ENCODE data around the gene PTGIR. TPM values are rescaled to one million over a fixed set of nuclear protein-coding genes. Genes with fewer than 3 reads are reported as not detected.

PTGIR gene
- total RNA-seq, 4 donors from 2014 or later, result 0.51 to 3.6 (median 2.1) TPM

GRCh38 chr19:46644720-46645119 lies 19.8 kb upstream of the PTGIR start:
- TF ChIP-seq POLR2A (IDR thresholded peaks at IDR 0.05), result no peak
- TF ChIP-seq CTCF (IDR thresholded peaks at IDR 0.05), result no peak
- H3K4me3 ChIP-seq (ENCODE audit: low read depth, poor library complexity, severe bottlenecking), result no peak overlapping the region
- 53 to 54% methylated on average over 3 of the region's 3 CpGs for WGBS, 2 donors
- intact Hi-C loops (cut with DNase I; ENCODE audit: low total_unique reads), result no loop called here
- DNase-seq (ENCODE audit: low spot score in 2 of 2), result no peak

GRCh38 chr19:46640656-46641055 lies 15.8 kb upstream of the PTGIR start:
- H3K4me3 ChIP-seq (ENCODE audit: low read depth, poor library complexity, severe bottlenecking), result no peak overlapping the region
- TF ChIP-seq POLR2A (IDR thresholded peaks at IDR 0.05), result no peak
- no peak for TF ChIP-seq CTCF (IDR thresholded peaks at IDR 0.05)
- 86 to 88% methylated on average over 2 of the region's 2 CpGs for WGBS, 2 donors
- no peak for DNase-seq (ENCODE audit: low spot score in 2 of 2)
- intact Hi-C loops (cut with DNase I; ENCODE audit: low total_unique reads), result no loop called here

- WGBS, 2 donors, result 7 to 16% methylated on average over 23 to 49 of the region's 49 CpGs
Observed at GRCh38 chr19:46639358-46640182, 14.7 kb upstream of the PTGIR start.

GRCh38 chr19:46637224-46637623 lies 12.3 kb upstream of the PTGIR start:
- DNase-seq (ENCODE audit: low spot score in 2 of 2), result no peak
- intact Hi-C loops (cut with DNase I; ENCODE audit: low total_unique reads), result no loop called here
- 79 to 84% methylated on average over 14 of the region's 14 CpGs for WGBS, 2 donors
- no peak overlapping the region for H3K4me3 ChIP-seq (ENCODE audit: low read depth, poor library complexity, severe bottlenecking)
- TF ChIP-seq CTCF (IDR thresholded peaks at IDR 0.05) (no peak), POLR2A (IDR thresholded peaks at IDR 0.05) (no peak)

More at GRCh38 chr19:46639358-46640182, 14.7 kb upstream of the PTGIR start:
- TF ChIP-seq POLR2A (IDR thresholded peaks at IDR 0.05) (no peak), CTCF (IDR thresholded peaks at IDR 0.05) (no peak)
- DNase-seq (ENCODE audit: low spot score in 2 of 2), result no peak
- H3K4me3 ChIP-seq (ENCODE audit: low read depth, poor library complexity, severe bottlenecking), result peak overlapping the region; percentile 17
- intact Hi-C loops (cut with DNase I; ENCODE audit: low total_unique reads), result no loop called here

GRCh38 chr19:46635920-46636761 lies 11.3 kb upstream of the PTGIR start, which contains the start of gene GNG8:
GNG8 (minus strand) TSS chr19:46636202; CDS start chr19:46634682, 1,520 bp downstream.
- DNase-seq (ENCODE audit: low spot score in 2 of 2), result no peak
- TF ChIP-seq CTCF (IDR thresholded peaks at IDR 0.05), result no peak
- TF ChIP-seq POLR2A (IDR thresholded peaks at IDR 0.05), result no peak
- intact Hi-C loops (cut with DNase I; ENCODE audit: low total_unique reads), result no loop called here
- no peak within 1 kb of the TSS for H3K4me3 ChIP-seq (ENCODE audit: low read depth, poor library complexity, severe bottlenecking)
- 32 to 35% methylated on average over 33 to 34 of the region's 34 CpGs for WGBS, 2 donors

Measured in lower leg skin (tissue), 4 donors.